Smooth muscle cell (in vitro differentiated cells): ENCODE data around the gene CLEC20A. TPM values are rescaled to one million over a fixed set of nuclear protein-coding genes. Genes with fewer than 3 reads are reported as not detected.

Source experiments
- DNase-seq: peaks from one replicate; lab custom pipeline; 2025; ENCODE audit not compliant: unreplicated experiment; lab: John Stamatoyannopoulos, UW
- H2AFZ ChIP-seq: fragments of 200-600 bp; sonication (generic); 2 replicates; pipeline ENCODE4 v1.6.0; 2016; ENCODE audit warnings: antibody characterized with exemption, low read depth, mild to moderate bottlenecking
- H3F3A ChIP-seq: fragments of 200-600 bp; sonication (generic); 2 replicates; pipeline ENCODE4 v1.6.0; 2017; ENCODE audit warnings: antibody characterized with exemption, low read depth
- H3K27ac ChIP-seq: fragments of 200-600 bp; sonication (generic); 2 replicates; pipeline ENCODE4 v1.5.1; 2016; ENCODE audit warnings: low read depth, mild to moderate bottlenecking
- H3K27me3 ChIP-seq: fragments of 200-600 bp; sonication (generic); 2 replicates; pipeline ENCODE4 v1.6.1; 2016; ENCODE audit warnings: low read depth, mild to moderate bottlenecking
- H3K36me3 ChIP-seq: fragments of 200-600 bp; sonication (generic); 2 replicates; pipeline ENCODE4 v1.5.1; 2016; ENCODE audit warnings: low read depth
- H3K4me1 ChIP-seq: fragments of 200-600 bp; sonication (generic); 2 replicates; pipeline ENCODE4 v1.5.1; 2016; ENCODE audit warnings: low read depth
- H3K4me2 ChIP-seq: fragments of 200-600 bp; sonication (generic); 2 replicates; pipeline ENCODE4 v1.6.0; 2016; ENCODE audit warnings: mild to moderate bottlenecking
- H3K4me3 ChIP-seq: fragments of 200-600 bp; sonication (generic); 2 replicates; pipeline ENCODE4 v1.5.1; 2016; ENCODE audit warnings: mild to moderate bottlenecking
- H3K79me2 ChIP-seq: fragments of 200-600 bp; sonication (generic); 2 replicates; pipeline ENCODE4 v1.6.0; 2016; ENCODE audit warnings: low read depth, mild to moderate bottlenecking
- H3K9ac ChIP-seq: fragments of 200-600 bp; sonication (generic); 2 replicates; pipeline ENCODE4 v1.6.0; 2016; ENCODE audit warnings: low read depth
- H3K9me3 ChIP-seq: fragments of 200-600 bp; sonication (generic); replicated peaks from 2 replicates; pipeline ENCODE4 v1.5.1; 2016; ENCODE audit warnings: low read depth
- H4K20me1 ChIP-seq: fragments of 200-600 bp; sonication (generic); 2 replicates; pipeline ENCODE4 v1.6.0; 2016; ENCODE audit warnings: low read depth
- CTCF ChIP-seq: fragments of 200-600 bp; sonication (generic); IDR thresholded peaks from 2 replicates; pipeline ENCODE4 v1.5.1; 2017; ENCODE audit warnings: borderline replicate concordance, mild to moderate bottlenecking, antibody characterized with exemption; ENCODE audit not compliant: insufficient read depth, poor library complexity, severe bottlenecking
- WGBS: methylation state at CpG from one replicate; pipeline ENCODE4 v1.1.7; 2016; ENCODE audit warnings: low lambda C conversion rate; 5-methylcytosine and 5-hydroxymethylcytosine counted together
- polyA plus RNA-seq: library from polyadenylated mRNA; unstranded; fragments of >200 nt; fragmentation: Nextera tagmentation; extraction: Ambion mirVana; gene quantifications from 2 replicates; pipeline ENCODE4 v1.2.1, GENCODE V29; 2016
- small RNA-seq: library from RNA; depleted of rRNA; stranded (forward); fragments of <200 nt; gene quantifications from one replicate; pipeline ENCODE3, GENCODE V24; 2014
- total RNA-seq: library from RNA; depleted of rRNA; stranded (reverse); fragments of >200 nt; gene quantifications from 2 replicates; pipeline ENCODE4 v1.2.3, GENCODE V29; 2014

The CLEC20A gene
- total and polyA plus RNA-seq, 2 experiments from 2014 or later, result 0.14 TPM; not detected in 1

DNA sequence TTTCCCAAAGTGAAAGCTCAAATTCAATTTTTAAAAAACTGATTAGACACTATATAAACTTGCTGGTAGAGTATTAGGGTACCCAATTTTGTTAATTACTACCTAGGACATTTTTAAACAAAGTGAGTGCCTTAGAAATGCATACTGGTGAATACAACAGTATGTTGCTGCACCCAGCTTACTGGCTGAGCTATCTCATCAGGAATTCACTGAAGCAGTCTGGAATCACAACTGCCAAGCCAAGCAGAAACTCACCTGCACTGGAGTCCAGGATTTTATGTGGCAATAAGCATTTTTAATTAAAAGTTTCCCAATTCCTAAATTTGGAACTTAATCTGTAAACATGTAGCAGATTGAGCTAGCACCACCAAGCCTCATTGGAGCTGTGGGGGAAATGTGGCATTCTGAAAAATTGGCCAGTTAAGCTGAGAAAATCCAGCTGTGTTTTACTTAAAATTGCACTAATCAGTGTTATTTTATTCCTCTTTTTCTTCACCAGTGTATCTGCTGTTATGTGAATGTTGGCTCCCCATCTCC, 61.8 kb downstream of the CLEC20A start:
- H3K36me3 ChIP-seq, result no peaks in the 10 kb centered on the region
- H3K27ac ChIP-seq, result peak overlapping the region; percentile 68
- no peaks in the 10 kb centered on the region for H4K20me1 ChIP-seq
- no peaks in the 10 kb centered on the region for H3K27me3 ChIP-seq
- TF ChIP-seq CTCF, result no peak
- peak overlapping the region; percentile 37 for H3K4me2 ChIP-seq
- no peak overlapping the region for H3K4me3 ChIP-seq
- H3K79me2 ChIP-seq, result no peaks in the 10 kb centered on the region
- no peaks in the 10 kb centered on the region for H3K9me3 ChIP-seq
- H3K9ac ChIP-seq, result no peak overlapping the region
- no peaks in the 10 kb centered on the region for H3F3A ChIP-seq
- no peak for DNase-seq
- no peaks in the 10 kb centered on the region for H3K4me1 ChIP-seq
- H2AFZ ChIP-seq, result no peak overlapping the region

DNA sequence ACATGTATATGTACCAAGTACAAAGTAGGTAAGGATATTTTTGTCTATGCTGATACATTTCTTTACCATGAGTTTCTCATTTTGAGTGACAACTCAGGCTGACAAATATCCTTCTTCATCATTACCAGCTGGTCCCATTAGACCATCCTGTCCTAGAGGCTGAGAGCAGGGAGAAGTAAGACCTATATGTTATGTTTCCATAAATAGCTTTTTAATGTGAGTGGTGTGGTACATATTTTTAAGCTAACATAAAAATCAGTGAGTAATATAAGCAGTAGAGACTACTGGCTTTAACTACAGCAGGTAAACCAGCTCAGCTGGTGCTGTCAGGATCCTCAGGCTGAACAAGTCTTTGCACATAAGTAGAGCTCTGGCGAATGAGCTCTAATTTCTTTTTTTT, 62.4 kb downstream of the CLEC20A start:
- Histone ChIP-seq H3K4me1 (no peaks in the 10 kb centered on the region), H3K4me2 (no peak overlapping the region), H3K4me3 (no peak overlapping the region), H3F3A (no peaks in the 10 kb centered on the region), H3K9me3 (no peaks in the 10 kb centered on the region), H3K79me2 (no peaks in the 10 kb centered on the region), H3K27me3 (no peaks in the 10 kb centered on the region), H3K27ac (peak overlapping the region; percentile 68), H2AFZ (no peak overlapping the region), H3K9ac (no peak overlapping the region), H4K20me1 (no peaks in the 10 kb centered on the region), H3K36me3 (no peaks in the 10 kb centered on the region)
- WGBS, result 70% methylated on average over 1 of the region's 1 CpG
- no peak for DNase-seq
- no peak for TF ChIP-seq CTCF

Small RNA genes lying within 50 kb of the gene (small RNA-seq; reads per million reads assigned to genes)
- not detected for gene RF00017

Other genes starting within 250 kb of the CLEC20A start
- not detected in 2 replicates for gene TEX35, start 16.1 kb upstream of the CLEC20A start, total RNA-seq
- gene TEX35, start 16.1 kb upstream of the CLEC20A start, polyA plus RNA-seq, result not detected in 2 replicates
- gene RALGPS2, start 228.3 kb upstream of the CLEC20A start, total RNA-seq, result 23.8 and 30.0 TPM in 2 replicates
- 3.6 and 4.7 TPM in 2 replicates for gene RALGPS2, start 228.3 kb upstream of the CLEC20A start, polyA plus RNA-seq